NOMO-1 treated with dmso at 0.1 percent for 144 hours (cell line): Measurements from ENCODE around the gene TECPR2.

ENCODE experiments used
- DNase-seq: peaks from one replicate; lab custom pipeline; 2025; ENCODE audit not compliant: unreplicated experiment; lab: John Stamatoyannopoulos, UW

TECPR2 gene

GRCh38 chr14:102495491-102496330, 133.0 kb downstream of the TECPR2 start:
- no peak for DNase-seq

GRCh38 chr14:102496331-102496691, 133.6 kb downstream of the TECPR2 start:
- no peak for DNase-seq

GRCh38 chr14:102496958-102497744, 134.4 kb downstream of the TECPR2 start:
- no peak for DNase-seq

- no peak for DNase-seq
Measured at GRCh38 chr14:102497998-102498677, 135.4 kb downstream of the TECPR2 start.

- DNase-seq: no peak
Measured at GRCh38 chr14:102498678-102499265, 136.0 kb downstream of the TECPR2 start.

- no peak for DNase-seq
Measured at GRCh38 chr14:102499401-102500157, 136.8 kb downstream of the TECPR2 start.

GRCh38 chr14:102500158-102500662, 137.5 kb downstream of the TECPR2 start:
- DNase-seq: no peak

GRCh38 chr14:102500713-102501112, 138.0 kb downstream of the TECPR2 start:
- no peak for DNase-seq

GRCh38 chr14:102501751-102502315, 139.1 kb downstream of the TECPR2 start:
- DNase-seq: no peak

GRCh38 chr14:102502571-102502970, 139.8 kb downstream of the TECPR2 start:
- no peak for DNase-seq

GRCh38 chr14:102503641-102504327, 141.0 kb downstream of the TECPR2 start:
- no peak for DNase-seq

- no peak for DNase-seq
Measured at GRCh38 chr14:102504328-102504999, 141.7 kb downstream of the TECPR2 start.

GRCh38 chr14:102505000-102505619, 142.4 kb downstream of the TECPR2 start:
- no peak for DNase-seq

- no peak for DNase-seq
Measured at GRCh38 chr14:102505775-102506625, 143.3 kb downstream of the TECPR2 start.

- no peak for DNase-seq
Measured at GRCh38 chr14:102506626-102506925, 143.8 kb downstream of the TECPR2 start.

- DNase-seq: no peak
Measured at GRCh38 chr14:102507081-102507856, 144.5 kb downstream of the TECPR2 start.

- no peak for DNase-seq
Measured at GRCh38 chr14:102507857-102508312, 145.1 kb downstream of the TECPR2 start.
